ENCODE measurements around the gene SNX17. TPM values are rescaled to one million over a fixed set of nuclear protein-coding genes. Genes with fewer than 3 reads are reported as not detected.

SNX17 gene
- total and polyA plus RNA-seq, 2 of the 13 experiments (the other 11 are each of a cell fraction or from before 2014, with no cell fraction given): 75.0 to 109 TPM

- H3K4me1 ChIP-seq (ENCODE audit: insufficient read depth, low read length): peaks cover 33% of the 10 kb centered on the region
- H3K79me2 ChIP-seq (ENCODE audit: insufficient read depth, low read length): peaks cover 44% of the 10 kb centered on the region
- no peak overlapping the region for H2AFZ ChIP-seq (ENCODE audit: low read length)
- POLR2A ChIA-PET: interaction anchor here (1.1 to 2.2 kb wide), 2 partner anchors 9 to 20 kb away, joined by 4 to 12 read pairs; no protein-coding TSS in a partner anchor
- WGBS (ENCODE audit: low lambda C conversion rate): 89% methylated on average over 5 of the region's 5 CpGs
- ATAC-seq: no peak
- no peak overlapping the region for H3K9ac ChIP-seq (ENCODE audit: insufficient read depth, low read depth, low read length)
- BruUV-seq (replicated peaks): no TSS peak
- DNase-seq (ENCODE audit: low spot score): no peak
- H3K4me2 ChIP-seq (ENCODE audit: low read depth, low read length): no peak overlapping the region
- peaks cover 3% of the 10 kb centered on the region for H4K20me1 ChIP-seq (ENCODE audit: insufficient read depth, low read length)
- H3K36me3 ChIP-seq (replicated peaks in 1 of 2; ENCODE audit: control insufficient read depth in 1 of 2, insufficient read depth in 2 of 2, low read length in 2 of 2): peaks cover 33 to 64% of the 10 kb centered on the region in 2 experiments
- H3K27ac ChIP-seq (ENCODE audit: extremely low read length, insufficient read depth, low read length): no peak overlapping the region
- intact Hi-C loops (cut with micrococcal nuclease; ENCODE audit: unreplicated experiment) (loop anchor here (10.0 kb wide), 1 partner anchor 119 kb away; no protein-coding TSS in a partner anchor), in situ Hi-C loops (cut with HindIII; ENCODE audit: extremely low pct_ligation_motif_present, low pct_unique_long_range_greater_than_20kb) (loop anchor here (5.0 kb wide), 1 partner anchor 51 kb away; the partner anchor contains the start of gene MPV17)
- TF ChIP-seq TEAD2 (CRISPR knock-in tag; IDR thresholded peaks at IDR 0.05) (no peak), KAT7 (CRISPR knock-in tag; IDR thresholded peaks at IDR 0.05; ENCODE audit: borderline replicate concordance) (no peak), KLF11 (CRISPR knock-in tag; IDR thresholded peaks at IDR 0.05) (no peak), PHB2 (IDR thresholded peaks at IDR 0.05; ENCODE audit: partially characterized antibody) (no peak), HIVEP1 (CRISPR knock-in tag; IDR thresholded peaks at IDR 0.05) (no peak), ZBTB20 (CRISPR knock-in tag; IDR thresholded peaks at IDR 0.05; ENCODE audit: borderline replicate concordance, low read depth) (no peak)
- H3K9me3 ChIP-seq (ENCODE audit: low read length): no peaks in the 10 kb centered on the region
- no peak for FAIRE-seq
- CTCF ChIA-PET (ENCODE audit: low intra/inter-chr PET ratio, low total read pairs): no interaction called here
- H3K27me3 ChIP-seq (ENCODE audit: control insufficient read depth in 1 of 2, insufficient read depth in 2 of 2, low read length in 2 of 2): no peaks in the 10 kb centered on the region; a peak in 1 of 5 replicates
- H3K4me3 ChIP-seq (replicated peaks in 1 of 3; ENCODE audit: insufficient read depth in 1 of 3, low read depth in 2 of 3, low read length in 3 of 3): no peak overlapping the region
Measured at GRCh38 chr2:27373567-27373966, 3.2 kb downstream of the SNX17 start.

- in situ Hi-C loops (cut with HindIII; ENCODE audit: extremely low pct_ligation_motif_present, low pct_unique_long_range_greater_than_20kb) (no loop called here), intact Hi-C loops (cut with micrococcal nuclease; ENCODE audit: unreplicated experiment) (loop anchor here (10.0 kb wide), 1 partner anchor 121 kb away; no protein-coding TSS in a partner anchor)
- no peak overlapping the region for H3K4me3 ChIP-seq (replicated peaks in 1 of 3; ENCODE audit: insufficient read depth in 1 of 3, low read depth in 2 of 3, low read length in 3 of 3)
- BruUV-seq (replicated peaks): no TSS peak
- peaks cover 43% of the 10 kb centered on the region for H3K4me1 ChIP-seq (ENCODE audit: insufficient read depth, low read length)
- H3K79me2 ChIP-seq (ENCODE audit: insufficient read depth, low read length): peaks cover 31% of the 10 kb centered on the region
- H3K27me3 ChIP-seq (ENCODE audit: control insufficient read depth in 1 of 2, insufficient read depth in 2 of 2, low read length in 2 of 2): no peaks in the 10 kb centered on the region; a peak in 1 of 5 replicates
- POLR2A ChIA-PET: interaction anchor here (1.2 to 5.1 kb wide), 2 partner anchors 22 to 34 kb away, joined by 3 to 22 read pairs; partner anchors contain the start of gene PPM1G
- ATAC-seq (no peak), DNase-seq (ENCODE audit: low spot score) (no peak), FAIRE-seq (no peak)
- no peak overlapping the region for H3K9ac ChIP-seq (ENCODE audit: insufficient read depth, low read depth, low read length)
- CTCF ChIA-PET (ENCODE audit: low intra/inter-chr PET ratio, low total read pairs): no interaction called here
- H3K4me2 ChIP-seq (ENCODE audit: low read depth, low read length): no peak overlapping the region
- no peak overlapping the region for H2AFZ ChIP-seq (ENCODE audit: low read length)
- H3K9me3 ChIP-seq (ENCODE audit: low read length): no peaks in the 10 kb centered on the region
- H3K27ac ChIP-seq (ENCODE audit: extremely low read length, insufficient read depth, low read length): no peak overlapping the region
- peaks cover 3% of the 10 kb centered on the region for H4K20me1 ChIP-seq (ENCODE audit: insufficient read depth, low read length)
- WGBS (ENCODE audit: low lambda C conversion rate): 95% methylated on average over 20 of the region's 20 CpGs
- peaks cover 33 to 60% of the 10 kb centered on the region in 2 experiments for H3K36me3 ChIP-seq (replicated peaks in 1 of 2; ENCODE audit: control insufficient read depth in 1 of 2, insufficient read depth in 2 of 2, low read length in 2 of 2)
- no peak for TF ChIP-seq SOX13 (IDR thresholded peaks at IDR 0.05)
- TF ChIP-seq SOX13 (CRISPR knock-in tag; conservative IDR thresholded peaks at IDR 0.05 in 1 of 2, IDR thresholded peaks at IDR 0.05 in 1 of 2): no peak
- 0 out of 2 replicates have a peak, but pooled peaks have one; percentile 9 for TF ChIP-seq POLR2G (IDR thresholded peaks at IDR 0.05; ENCODE audit: low read depth, low read length)
- 0 out of 2 replicates have a peak, but pooled peaks have one; percentile 28 for TF ChIP-seq PCBP1 (IDR thresholded peaks at IDR 0.05; ENCODE audit: borderline replicate concordance, low read depth, low read length)
- 0 out of 2 replicates have a peak, but pooled peaks have one; percentile 16 for TF ChIP-seq ZBTB33 (CRISPR knock-in tag; IDR thresholded peaks at IDR 0.05)
- no peak for TF ChIP-seq ZMYM3 (CRISPR knock-in tag; IDR thresholded peaks at IDR 0.05)
- TF ChIP-seq AGO2 (optimal IDR thresholded peaks at IDR 0.05; ENCODE audit: low read depth, low read length): peak; percentile 90
- 0 out of 2 replicates have a peak, but pooled peaks have one; percentile 19 for TF ChIP-seq ZBTB38 (CRISPR knock-in tag; IDR thresholded peaks at IDR 0.05)
- no peak for TF ChIP-seq THRA (CRISPR knock-in tag; IDR thresholded peaks at IDR 0.05; ENCODE audit: borderline replicate concordance)
- no peak for TF ChIP-seq POLR2AphosphoS2 (IDR thresholded peaks at IDR 0.05; ENCODE audit: low read depth, low read length)
Measured at GRCh38 chr2:27375513-27376099, 5.2 kb downstream of the SNX17 start.

All from HepG2 (cell line).